HG03097 (cell line): ENCODE measurements around the gene ISL1.

ENCODE experiments used
- ATAC-seq: cut with Tn5 transposase; IDR thresholded peaks from one replicate; pipeline ENCODE4 v1.9.1; 2021; ENCODE audit not compliant: unreplicated experiment, low FRiP score

Gene ISL1

DNA sequence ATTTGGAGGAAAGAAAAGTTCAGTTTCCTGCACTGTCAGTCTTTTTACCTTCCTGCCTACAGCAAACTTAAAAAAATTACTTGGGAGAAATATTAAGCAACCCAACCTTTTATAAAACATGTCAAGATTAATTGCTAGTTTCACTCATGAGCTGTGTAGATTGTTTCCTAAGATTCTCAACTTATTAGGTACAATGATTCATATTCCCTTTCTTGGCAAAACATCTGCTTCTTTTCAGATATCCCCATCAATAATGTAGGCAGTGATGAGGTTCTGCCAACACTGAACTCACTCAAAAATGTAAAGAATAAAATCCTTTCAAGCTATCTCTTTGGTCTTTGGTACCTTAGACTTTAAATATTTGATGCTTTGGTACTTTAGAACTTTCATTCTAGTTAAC, 56.0 kb downstream of the ISL1 start:
- no peak for ATAC-seq
